ENCODE data around the gene PMM2. TPM values are rescaled to one million over a fixed set of nuclear protein-coding genes. Genes with fewer than 3 reads are reported as not detected.
"Not testable (repeated sequence)": the region's sequence is repeated elsewhere in the genome, so short reads cannot be mapped to it uniquely, and the experiment has no call there.

The PMM2 gene
- total RNA-seq, 1 donor from 2014 or later, result 53.0 TPM

DNA sequence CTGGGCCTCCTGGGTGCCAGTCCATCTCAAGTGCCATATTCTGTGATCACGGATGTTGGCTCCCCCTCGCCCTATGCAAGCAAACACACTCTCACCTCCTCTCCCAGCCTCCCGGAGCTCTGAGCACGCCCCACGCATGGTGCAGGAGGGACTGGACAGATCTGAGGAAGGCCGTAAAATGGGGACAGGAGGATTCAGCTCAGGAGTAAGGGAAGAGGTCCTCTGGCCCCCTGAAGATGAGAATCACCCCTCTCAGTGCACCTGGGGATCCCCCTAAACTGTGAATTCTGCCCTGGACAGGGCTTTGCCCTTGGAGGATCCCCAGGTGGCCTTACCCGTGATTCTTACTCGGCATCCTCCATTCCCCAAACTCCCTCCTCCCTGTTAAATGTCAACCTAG, 15.8 kb upstream of the PMM2 start:
- no peak for DNase-seq (ENCODE audit: extremely low read depth, low read depth, low spot score)

DNA sequence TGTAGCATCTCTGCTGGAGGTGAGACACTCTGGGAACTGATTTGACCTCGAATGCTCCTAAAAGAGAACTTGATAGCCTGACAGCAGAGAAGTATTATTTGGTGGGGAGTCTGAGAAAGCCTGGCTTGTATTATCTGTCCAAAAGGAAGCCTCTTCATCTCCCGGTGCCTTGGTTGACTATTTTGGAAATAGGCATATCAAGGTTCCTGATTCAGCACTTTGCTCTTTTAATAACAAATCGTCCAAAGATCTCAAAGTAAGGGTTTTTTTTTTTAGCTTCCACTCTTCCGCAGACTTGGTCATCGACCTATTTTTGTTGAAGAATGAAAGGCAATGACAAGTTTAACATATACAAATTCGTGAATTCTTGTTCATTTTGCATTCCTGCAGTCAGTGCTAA, 15.0 kb upstream of the PMM2 start:
- DNase-seq (ENCODE audit: extremely low read depth, low read depth, low spot score), result no peak

DNA sequence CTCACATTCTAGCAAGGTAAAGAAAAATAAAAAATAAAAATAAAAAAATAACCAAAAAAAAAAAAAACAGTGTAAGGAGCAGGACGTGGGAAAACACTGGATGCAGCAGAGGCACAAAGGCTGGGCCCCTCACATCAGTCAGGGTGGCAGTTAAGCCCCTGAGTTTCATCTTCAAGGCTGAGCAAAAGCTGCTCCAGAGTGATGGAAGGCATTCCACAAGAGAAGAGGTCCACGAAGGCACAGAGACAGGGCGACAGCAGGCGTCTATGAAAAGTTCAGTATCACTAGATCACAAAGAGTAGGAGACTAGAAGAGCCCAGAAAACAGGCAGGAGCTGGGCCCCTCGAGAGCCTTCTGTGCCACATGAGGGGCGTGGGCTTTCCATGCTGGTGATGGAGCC, 12.2 kb upstream of the PMM2 start:
- no peak for DNase-seq (ENCODE audit: extremely low read depth, low read depth, low spot score)

DNA sequence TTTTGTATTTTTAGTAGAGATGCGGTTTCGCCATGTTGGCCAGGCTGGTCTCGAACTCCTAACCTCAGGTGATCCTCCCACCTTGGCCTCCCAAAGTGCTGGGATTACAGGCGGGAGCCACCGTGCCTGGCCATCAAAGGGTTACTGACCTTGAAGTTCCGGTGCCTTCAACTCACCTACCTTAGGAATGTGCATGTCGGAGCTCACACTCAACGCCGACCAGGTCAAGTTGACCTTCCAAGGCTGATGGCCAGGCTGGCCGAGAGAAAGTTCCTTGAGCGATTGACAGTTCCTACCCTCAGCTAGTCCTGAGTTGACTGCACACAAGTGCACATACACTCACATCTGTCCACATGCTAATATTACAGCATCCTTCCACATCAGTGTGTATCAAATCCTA, 11.3 kb upstream of the PMM2 start:
- DNase-seq (ENCODE audit: extremely low read depth, low read depth, low spot score), result not testable (repeated sequence)

DNA sequence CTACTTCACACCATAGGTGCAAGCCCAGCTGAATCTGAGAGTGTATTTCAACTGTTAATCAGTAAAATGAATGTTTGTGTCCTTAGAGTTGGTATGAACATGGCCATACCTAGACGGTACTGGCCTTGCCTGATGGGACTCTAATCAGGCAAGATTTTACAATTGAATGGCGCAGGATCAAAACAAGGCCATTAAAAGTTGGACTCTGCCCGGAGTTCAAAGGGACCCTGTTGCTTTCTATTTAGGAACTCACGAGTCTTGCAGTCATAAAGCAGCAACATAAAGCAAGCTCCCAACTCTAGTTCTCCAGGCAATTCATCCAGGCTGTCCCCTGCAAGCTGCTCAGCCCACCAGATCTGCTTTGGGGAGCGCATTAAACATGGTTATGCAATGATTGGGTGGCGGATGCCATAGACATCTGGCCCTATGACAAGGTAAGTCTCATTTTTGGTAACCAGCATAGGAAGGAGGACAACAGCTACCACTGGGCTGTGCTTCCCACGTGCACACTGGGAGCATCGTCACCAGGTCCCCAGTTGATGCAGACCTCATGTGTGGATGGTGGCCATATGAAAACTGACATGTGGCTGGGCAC, 9.0 kb upstream of the PMM2 start:
- no peak for DNase-seq (ENCODE audit: extremely low read depth, low read depth, low spot score)

DNA sequence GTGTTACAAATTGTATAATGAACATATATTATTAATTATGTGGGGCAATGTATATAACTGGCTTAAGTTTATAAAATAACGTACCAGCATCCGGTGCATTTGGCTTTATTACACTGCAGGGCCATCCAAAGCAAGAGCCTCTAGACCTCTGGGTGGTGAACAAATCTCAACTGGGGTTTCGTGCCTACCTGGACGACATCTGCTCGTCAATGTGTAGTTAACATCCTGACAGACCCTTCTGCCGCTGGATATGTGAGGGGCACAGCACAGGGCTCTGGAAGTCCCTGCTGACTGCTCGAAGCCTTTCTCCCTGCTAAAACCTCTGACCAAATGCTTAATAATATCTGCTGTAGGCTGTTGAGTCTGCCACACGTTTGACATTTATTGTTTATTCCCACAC, 2.5 kb upstream of the PMM2 start:
- no peak for DNase-seq (ENCODE audit: extremely low read depth, low read depth, low spot score)

DNA sequence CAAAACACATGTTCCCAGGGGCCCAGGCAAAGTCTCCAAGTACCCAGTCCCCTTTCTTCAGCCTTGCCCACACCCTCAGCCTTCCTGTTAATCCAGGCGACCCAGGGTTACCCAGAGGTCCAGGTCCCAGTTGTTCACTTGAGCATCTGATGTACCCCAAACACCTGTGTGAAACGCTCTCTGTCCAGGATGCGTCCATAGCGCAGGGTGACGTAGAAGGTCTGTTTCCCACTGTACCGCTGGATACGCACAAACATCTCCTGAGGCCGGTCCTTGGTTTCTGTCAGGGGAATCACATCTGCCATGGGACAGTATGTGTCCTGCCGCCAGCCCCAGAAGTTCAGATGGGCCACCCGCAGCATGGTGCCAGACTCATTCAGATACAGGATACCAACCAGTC, 1.8 kb upstream of the PMM2 start:
- DNase-seq (ENCODE audit: extremely low read depth, low read depth, low spot score), result no peak

DNA sequence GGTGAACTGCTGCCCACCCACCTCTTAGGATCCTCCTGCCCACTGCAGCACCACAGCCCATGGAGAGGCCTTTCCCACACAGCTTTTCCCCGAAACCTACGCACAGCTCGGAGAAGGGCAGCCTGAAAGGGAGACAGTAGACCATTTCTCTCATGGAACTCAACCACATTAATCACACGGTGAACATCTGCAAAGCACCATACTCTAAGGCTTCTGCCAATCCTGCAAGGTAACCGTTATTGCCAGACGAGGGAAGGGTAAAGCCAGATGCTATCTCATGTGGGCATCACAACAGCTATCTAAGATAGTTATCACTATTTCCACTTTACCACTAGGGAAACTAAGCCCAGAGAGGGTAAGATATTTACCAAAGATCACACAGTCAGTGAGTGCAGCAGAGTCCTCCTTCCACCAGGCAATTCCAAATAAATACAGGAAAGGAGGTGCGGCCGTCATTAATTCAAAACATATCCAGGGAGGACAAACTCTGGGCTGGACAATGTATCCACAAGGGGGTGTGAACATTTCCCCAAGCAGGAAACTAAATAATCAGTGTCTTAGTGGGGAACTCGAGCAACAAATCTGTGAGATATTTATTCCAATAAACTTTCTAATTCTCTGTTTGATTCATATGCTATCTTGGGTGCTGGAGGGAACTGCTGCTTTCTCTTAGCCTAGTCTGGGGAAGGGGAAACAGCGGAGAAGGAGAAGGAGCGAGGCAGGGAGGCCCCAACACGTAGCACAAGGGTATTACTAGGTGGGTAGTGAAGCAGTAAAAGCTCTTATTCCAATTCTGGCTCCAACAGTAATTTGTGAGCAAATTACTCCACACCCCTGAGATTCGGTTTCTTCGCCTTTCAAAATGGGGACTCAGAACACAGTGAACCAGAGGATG, 923 bp upstream of the PMM2 start:
- DNase-seq (ENCODE audit: extremely low read depth, low read depth, low spot score), result no peak

DNA sequence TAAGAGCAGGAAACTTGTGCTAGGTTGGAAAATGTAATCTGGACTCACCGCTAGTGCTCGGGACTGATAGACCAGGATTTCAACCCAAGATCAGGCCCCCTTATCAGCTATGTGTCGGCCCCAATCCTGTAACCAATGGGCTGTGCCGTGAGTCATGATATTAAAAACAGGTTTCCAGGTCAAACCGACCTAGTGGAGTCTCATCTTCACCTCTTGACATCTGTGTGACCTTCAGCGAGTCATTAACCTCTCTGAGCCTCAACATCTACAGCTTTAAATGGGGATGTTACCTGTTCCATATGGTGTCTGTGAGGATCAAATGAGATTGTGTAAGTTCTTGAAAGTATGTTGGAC, 512 bp downstream of the PMM2 start:
- DNase-seq (ENCODE audit: extremely low read depth, low read depth, low spot score), result no peak

DNA sequence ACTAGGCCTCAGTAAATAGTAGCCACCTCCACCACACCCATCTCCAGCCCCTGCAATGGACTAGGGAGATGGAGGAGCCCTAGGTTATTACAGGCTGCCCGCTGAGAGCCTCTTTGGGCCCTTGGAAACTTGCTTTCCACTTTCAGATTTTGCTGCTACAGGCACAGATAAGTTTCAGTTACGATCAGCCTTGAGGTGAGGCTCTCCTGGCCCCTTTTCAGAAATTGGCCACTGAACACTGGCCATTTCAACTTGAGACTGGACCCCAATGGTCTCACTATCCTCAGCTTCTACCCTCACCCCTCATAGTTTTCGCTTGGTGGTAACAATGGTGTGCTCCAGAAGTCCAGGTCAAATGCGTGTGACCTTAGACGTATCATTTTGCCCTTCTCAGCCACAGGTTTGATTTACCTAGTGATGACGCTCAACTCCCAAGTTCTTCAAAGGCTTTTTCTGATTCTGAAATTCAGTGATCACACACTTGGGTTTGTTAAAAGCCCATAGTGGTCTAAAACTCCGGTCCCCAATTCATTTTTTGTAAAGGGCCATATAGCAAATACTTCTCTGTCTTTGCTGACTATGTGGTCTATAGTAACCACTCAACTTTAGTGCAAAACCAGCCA, 1.0 kb downstream of the PMM2 start:
- no peak for DNase-seq (ENCODE audit: extremely low read depth, low read depth, low spot score)

DNA sequence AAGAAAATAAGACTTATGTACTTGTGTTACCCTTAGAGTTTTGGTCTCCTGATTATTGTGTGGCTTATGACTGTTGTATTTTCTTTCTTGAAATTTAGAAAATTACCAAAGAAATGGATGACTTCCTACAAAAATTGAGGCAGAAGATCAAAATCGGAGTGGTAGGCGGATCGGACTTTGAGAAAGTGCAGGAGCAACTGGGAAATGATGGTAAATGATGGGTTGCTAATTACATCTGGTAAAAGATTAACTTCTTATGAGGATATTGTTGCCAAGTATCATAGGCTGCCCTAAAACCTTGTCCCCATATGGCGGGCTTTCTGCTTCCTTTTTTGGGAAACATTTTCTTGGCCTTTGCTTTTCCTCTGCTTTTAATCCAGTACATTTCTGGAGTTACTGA, 4.1 kb downstream of the PMM2 start:
- no peak for DNase-seq (ENCODE audit: extremely low read depth, low read depth, low spot score)

DNA sequence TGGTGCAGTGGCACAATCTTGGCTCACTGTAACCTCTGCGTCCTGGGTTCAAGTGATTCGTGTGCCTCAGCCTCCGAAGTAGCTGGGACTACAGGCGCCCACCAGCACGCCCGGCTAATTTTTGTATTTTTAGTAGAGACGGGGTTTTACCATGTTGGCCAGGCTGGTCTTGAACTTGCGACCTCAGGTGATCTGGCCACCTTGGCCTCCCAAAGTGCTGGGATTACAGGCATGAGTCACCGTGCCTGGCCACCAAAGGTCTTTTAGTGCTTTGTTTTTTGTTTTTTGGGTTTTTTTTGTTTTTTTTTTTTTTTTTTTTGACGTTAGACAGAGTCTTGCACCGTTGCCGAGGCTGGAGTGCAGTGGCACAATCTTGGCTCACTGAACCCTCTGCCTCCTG, 6.1 kb downstream of the PMM2 start:
- not testable (repeated sequence) for DNase-seq (ENCODE audit: extremely low read depth, low read depth, low spot score)

DNA sequence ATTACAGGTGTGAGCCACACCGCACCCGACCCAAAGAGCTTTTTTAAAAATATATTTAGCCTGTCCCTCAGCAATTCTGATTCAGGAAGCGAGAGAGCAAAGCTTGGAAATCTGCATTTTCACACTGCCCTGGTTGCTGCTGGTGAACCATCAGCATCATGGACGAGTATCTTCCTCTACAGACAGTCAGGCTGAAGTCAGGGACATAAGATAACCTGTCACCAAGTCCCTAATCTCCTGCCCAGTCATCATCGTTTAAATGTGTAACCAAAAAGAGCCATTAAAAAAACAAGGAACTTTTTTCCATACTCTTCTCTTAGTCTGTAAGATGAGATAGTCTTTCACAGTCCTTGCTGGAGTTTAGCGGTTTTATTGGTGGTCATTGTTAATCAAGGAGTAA, 6.7 kb downstream of the PMM2 start:
- DNase-seq (ENCODE audit: extremely low read depth, low read depth, low spot score), result no peak

DNA sequence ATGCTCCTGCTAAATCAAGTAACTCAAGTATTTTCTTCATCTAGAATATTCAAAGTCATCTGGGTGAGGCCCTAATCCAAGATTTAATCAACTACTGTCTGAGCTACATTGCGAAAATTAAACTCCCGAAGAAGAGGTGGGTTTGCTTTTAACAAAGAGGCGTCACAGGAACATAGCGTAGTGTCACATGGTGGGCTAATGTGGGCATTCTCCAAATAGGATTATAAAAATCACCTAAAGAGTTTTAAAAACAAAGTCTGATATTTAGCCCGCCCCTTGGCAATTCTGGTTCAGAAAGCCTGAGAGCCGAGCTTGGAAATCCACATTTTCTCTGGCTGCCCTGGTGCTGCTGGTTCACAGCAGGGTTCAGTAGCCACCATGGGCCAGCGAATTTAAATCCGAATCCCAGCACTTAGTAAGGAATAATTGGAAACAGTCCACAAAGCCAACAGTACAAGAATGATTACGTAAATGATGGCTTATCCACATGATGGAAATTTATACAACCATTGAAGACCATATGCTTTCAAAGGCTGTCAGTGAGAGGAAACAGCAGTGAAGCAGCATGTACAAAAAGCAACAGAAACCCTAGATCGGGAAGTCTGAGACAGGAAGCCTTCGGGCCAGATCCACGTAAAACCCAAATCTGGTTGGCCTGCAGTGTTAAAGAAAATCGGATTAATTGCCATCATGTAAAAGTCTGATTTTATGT, 8.8 kb downstream of the PMM2 start:
- no peak for DNase-seq (ENCODE audit: extremely low read depth, low read depth, low spot score)

DNA sequence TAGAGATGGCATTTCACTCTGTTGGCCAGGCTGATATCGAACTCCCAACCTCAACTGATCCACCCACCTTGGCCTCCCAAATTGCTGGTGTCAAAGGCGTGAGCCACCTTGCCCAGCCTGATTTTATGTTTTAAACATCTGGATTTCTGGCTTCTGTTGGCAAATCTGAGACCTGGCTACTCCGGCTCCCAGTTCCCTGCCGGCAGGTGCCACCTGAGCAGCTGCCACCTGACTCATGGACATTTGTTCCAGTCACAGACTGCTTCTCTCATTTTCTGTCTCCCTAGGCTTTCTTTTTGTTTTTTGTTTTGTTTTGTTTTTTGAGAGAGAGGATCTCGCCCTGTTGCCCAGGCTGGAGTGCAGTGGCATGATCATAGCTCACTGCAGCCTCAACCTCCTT, 9.6 kb downstream of the PMM2 start:
- DNase-seq (ENCODE audit: extremely low read depth, low read depth, low spot score), result no peak

DNA sequence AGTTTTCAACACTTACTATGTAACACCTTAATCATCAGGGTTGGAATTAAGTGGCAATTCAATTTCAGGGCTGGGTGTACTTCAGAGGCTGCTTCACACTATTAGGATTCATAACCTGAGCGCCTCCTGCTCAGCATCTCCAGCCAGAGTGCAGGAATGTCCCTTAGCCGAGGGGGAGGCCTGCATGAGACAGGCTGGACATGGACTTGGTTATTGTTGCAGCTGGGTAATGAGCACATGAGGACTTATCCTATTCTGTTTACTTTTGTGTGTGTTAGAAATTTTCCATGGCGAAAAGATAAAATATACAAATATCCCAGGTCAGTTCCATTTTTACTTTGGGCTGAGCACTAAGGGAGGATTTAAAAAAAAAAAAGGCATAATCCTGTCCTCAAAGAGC, 10.4 kb downstream of the PMM2 start:
- no peak for DNase-seq (ENCODE audit: extremely low read depth, low read depth, low spot score)

DNA sequence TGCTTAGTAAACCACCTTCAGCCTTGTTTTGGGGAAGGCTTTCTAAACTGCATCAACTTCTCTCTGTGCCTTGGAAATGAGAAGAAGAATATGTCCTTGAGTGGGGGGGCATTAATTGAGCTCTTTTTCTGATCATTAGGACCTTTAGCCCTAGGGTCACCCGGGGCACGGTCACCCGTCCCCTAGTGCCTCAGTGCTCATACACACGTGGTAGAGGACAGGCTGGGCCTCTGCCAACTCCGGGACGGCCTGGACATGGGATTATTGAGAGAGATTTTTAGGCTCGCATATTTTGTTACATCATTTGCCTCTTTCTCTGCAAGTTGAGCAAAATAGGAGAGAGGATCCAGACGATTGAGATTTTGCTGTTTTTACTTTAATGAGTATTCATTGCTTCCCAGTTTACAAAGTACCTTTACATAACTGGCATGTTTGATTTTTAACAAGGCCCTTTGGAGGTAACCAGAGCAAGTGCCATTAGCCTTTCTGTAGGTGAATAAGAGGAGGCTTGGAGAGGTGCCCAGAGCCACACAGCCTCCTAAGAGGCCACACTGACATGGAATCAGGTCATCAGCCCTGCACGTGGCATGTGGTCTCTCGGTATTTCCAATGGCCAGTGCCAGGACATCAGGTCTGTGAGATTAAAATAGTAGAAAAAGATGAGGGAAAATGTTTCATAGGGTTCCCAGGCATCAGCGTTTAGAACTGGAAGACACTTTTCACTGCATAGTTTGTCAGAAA, 11.1 kb downstream of the PMM2 start:
- DNase-seq (ENCODE audit: extremely low read depth, low read depth, low spot score), result no peak

DNA sequence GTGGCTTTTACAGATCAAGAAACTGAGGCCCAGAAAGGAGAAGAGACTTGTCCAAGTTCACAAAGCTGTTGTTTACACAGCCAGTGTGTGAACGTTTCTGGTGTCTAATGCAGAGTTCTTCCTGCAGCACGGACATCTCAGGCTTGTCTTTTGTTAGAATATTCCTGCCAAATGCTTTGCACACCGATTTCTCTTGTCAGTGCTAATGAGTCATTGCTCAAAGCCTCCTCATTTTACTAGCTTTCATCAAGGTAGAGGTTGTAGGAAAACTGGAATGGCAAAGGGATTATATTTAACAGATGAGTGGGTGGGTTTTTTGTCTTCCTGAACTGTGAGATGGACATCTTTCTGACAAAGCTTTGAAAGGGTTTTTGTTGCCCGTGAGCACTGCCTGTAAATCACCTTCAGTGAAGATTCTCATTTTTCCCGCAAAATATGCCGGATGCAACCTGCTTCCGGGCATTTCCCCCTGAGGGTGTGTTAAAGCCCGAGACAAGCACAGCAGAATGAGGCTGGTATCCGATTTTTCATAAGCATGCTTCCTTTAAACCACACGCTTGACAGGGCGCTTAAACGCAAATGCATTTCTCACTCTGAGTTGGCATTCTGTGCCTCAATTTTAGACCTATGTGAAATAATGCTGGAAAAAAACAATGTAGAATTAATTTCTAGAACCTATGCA, 14.7 kb downstream of the PMM2 start:
- DNase-seq (ENCODE audit: extremely low read depth, low read depth, low spot score), result no peak

DNA sequence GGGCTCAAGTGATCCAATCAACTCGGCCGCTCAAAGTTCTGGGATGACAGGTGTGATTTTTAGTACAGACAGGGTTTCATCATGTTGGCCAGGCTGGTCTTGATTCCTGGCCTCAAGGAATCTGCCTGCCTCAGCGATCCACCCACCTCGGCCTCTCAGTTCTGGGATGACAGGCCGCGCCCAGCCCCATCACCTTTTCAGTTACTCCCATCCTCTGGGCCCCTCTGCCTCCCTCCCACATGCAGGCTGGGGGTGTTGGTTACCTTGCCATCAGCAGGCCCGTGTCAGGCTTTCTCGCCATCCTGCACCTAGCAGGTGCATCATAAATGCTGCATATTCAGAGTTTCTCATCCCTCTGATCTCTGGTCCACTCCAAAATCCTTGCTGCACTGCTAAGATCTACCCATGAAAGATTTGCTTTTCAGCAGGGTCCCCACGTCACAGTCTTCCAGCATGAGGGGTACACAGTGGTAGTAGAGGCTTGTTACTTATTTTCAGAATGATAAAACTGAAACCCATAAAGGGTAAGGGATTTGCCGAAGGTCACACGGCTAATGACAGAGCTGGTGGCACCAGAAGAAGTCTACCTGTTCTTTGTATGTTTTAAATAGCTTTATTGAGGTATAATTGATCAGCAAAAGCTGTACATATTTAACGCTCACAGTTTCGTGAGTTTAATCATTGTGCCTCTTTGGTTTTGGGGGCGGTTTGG, 16.6 kb downstream of the PMM2 start:
- no peak for DNase-seq (ENCODE audit: extremely low read depth, low read depth, low spot score)
